Activated CD4-positive, alpha-beta T cell treated with anti-CD3 and anti-CD28 coated beads for 24 hours (primary cell): ENCODE measurements around the gene SYT4.
"Not testable (repeated sequence)": the region's sequence is repeated elsewhere in the genome, so short reads cannot be mapped to it uniquely, and the experiment has no call there.

Experiments used
- DNase-seq, 2 donors: peaks; one replicate each; pipeline ENCODE4 v3.0.0-alpha.2; 2020; ENCODE audit warnings: low read depth in 2 of 2

SYT4 gene, protein sequence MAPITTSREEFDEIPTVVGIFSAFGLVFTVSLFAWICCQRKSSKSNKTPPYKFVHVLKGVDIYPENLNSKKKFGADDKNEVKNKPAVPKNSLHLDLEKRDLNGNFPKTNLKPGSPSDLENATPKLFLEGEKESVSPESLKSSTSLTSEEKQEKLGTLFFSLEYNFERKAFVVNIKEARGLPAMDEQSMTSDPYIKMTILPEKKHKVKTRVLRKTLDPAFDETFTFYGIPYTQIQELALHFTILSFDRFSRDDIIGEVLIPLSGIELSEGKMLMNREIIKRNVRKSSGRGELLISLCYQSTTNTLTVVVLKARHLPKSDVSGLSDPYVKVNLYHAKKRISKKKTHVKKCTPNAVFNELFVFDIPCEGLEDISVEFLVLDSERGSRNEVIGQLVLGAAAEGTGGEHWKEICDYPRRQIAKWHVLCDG

DNA sequence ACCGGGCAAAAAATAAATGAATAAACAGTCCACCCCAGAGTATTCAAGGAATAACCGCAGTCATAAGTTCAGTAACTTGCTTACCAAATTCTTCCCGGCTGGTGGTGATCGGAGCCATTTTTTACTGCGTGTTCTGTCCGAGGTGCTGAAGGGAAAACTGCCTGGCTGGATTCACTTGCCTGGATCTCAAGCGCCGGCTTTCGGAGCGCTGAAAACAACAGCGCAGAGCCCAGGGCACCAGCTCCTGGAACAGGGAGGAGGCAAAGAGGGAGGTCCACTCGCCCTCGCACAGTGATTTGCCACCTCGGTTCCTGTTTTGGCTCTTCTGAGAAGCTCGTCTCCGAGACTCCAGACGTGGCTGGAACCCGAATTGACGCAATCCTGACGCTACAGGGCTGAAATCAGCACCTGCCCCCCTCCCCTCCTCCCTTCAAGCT lies at the start of gene SYT4:
Gene SYT4 (minus strand): TSS at position 327 of the 437 bp plus-strand sequence. CDS start 209 bp downstream, at position 118.
- DNase-seq: no peak

DNA sequence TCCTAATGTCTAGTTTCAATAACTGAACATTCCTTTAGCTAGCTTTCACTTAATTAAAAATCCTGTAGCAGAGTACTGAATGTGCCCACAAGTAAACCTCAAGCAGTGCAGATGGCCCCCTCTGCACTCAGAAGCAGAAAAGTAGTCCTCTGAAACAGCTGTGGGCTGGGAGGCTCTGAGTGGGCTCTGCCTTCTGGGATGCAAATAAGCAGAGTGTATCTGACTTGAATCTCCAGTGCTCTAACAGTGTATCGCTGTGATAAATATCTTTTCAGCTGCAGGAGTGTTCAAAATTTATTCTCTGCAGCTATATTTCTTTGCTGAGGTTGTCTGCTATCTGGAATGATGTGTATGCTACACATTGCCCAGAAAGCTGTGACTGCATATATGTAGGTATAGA lies 44.8 kb upstream of the SYT4 start:
- no peak for DNase-seq

DNA sequence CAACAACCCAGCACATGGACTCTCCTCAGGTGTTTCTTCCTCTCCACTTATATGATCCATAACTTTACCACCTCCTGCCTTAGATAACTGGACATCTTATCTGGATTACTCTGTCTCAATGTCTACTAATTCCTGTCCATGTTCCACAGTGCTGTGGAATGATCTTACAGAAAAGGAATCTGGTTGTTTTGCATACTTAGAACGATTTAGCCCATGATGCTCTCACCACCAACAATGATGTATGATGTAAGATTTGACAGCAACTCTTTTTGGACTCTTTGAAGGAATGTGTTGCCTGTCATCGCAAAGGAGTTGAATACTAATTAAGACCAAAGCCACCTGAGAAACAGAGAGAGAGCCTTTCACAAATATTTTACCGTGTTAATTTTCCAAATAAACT lies 37.7 kb upstream of the SYT4 start:
- no peak for DNase-seq

DNA sequence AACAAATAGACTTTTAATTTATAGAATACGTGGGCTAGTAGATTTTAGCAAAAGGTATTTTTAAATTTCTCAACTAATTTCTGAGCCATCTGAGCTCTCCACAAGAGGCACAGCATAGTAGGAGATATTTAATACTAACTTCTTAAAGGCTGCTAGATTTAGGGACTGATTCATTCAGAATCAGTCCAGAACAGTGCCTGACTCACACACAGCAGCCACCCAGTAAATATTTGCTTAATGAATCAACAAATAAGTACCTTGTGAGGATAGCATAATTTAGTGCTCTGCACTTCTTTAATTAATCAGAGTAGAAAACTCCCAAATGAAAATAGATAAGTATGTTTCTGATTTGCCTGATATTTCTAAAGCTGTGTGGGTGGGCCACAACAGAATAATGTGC lies 35.6 kb upstream of the SYT4 start:
- no peak for DNase-seq

DNA sequence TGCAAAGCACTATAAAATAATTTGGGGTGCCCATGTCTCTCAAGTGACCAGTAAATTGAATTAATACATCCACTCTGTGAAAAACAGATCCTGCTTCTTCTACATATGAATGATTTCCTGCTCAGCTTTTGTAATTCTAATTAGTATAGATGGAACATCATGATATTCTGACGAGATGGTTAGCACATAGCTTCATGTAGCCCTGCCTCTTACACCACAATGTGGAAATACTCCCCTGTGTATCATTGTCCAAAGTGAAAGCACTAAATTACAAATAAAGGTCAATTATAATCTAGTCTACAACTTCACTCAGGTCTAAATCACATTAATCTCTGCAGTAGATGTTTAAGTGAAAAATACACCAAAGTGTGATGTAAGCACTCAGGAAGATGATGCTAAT lies 32.9 kb upstream of the SYT4 start:
- no peak for DNase-seq

DNA sequence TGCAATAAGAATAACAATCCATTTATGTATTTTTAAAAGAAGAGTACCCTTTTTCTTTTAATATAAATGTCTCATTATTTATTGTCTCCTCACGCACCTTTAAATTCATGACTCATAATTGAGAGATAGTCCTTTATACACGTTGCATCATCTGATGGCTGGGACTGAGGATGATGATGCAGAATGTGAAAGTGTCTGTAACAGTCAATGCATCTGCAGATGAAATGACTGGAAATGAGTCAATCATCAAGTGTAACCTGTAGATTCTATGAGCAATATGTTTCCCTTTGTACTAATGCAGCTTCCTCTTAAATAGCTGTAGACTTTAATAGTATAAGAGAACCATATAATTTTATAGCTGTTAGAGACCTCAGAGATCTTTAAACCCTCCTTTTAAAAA lies 26.1 kb upstream of the SYT4 start:
- no peak for DNase-seq

DNA sequence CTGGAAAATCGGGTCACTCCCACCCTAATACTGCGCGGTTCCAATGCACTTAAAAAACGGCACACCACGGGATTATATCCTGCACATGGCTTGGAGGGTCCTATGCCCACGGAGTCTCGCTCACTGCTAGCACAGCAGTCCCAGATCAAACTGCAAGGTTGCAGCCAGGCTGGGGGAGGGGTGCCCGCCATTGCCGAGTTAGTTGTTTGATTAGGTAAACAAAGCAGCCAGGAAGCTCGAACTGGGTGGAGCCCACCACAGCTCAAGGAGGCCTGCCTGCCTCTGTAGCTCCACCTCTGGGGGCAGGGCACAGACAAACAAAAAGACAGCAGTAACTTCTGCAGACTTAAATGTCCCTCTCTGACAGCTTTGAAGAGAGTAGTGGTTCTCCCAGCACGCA lies 8.9 kb upstream of the SYT4 start:
- not testable (repeated sequence) for DNase-seq

DNA sequence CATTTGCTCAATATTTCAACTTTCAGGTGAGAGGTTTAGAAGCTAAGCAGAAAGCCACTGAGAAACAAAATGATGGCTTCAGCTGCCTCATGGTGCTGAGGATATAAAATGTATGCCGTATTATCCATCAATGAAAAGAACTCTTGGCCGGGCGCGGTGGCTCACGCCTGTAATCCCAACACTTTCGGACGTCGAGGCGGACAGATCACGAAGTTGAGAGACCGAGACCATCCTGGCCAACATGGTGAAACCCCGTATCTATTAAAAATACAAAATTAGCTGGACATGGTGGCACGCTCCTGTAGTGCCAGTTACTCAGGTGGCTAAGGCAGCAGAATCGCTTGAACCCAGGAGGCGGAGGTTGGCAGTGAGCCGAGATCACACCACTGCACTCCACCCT lies 6.0 kb upstream of the SYT4 start:
- no peak for DNase-seq

DNA sequence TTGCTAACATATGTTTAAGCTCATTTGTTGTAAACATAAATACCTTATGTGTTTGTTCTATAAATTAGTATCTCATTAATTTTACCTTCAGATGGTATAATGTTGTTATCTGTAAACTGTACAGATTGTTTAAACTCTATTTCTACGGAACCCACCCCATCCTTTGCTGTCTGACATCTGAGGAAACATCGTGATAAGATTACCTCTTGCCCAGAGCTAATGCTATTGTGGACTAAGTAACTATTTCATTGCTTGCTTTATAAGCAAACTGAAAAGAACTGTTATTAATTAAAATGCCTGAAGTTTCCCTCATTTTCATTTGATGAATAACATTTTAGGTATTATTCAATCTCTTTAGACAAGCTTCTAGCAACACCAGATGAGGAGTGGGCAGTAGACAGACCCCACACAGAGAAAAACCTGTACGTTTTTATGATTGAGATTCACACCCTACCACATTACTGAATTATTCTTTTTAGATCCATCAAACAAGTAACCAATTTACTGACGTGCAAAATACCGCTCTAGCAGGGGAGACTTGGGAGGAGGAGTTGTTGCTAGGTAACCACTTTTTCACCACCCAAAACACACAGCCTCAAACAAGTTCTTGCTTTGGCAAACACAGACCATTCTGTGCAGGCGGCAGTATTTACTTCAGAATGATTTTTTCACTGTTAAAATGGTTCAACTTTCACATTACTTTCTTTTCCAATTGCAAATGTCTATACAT lies 1.9 kb upstream of the SYT4 start:
- DNase-seq: no peak

DNA sequence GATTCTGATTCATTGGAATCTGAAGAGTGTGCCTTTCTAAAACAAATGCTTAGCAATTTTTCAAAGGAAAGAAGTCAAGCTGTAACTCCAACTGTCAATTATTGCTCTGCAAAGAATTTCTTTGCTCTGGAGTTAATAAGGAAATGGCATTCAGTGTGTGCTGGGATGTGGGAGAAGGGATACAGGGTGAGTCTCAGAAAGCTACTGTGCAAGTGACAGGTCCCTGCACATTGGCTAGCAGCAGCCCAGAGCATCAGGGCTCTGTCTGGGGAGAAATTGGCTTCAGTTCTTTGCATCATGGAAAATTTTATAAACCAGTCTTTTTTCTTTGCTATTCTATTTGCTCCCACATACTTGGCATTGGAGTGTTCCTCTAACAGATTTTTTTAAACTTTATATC lies 1.1 kb upstream of the SYT4 start:
- no peak for DNase-seq

DNA sequence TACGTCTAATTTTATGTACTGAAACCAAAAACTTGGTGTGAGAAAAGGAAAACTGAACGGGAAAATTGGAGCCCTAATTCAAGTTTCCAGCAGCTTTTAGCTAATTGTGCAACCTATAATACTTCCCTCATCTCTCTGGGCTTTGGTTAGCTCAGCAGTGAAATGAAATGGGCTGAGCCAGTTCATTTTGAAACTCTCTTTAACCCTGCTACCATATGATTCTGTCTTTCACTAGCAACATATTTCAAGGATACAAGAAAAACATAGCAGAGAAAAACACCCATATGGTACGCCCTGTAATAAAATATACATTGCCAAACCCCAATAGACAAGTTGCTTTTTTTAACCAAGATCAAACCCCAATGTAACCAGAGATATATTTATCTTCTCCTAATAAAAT lies 799 bp downstream of the SYT4 start:
- DNase-seq: no peak

DNA sequence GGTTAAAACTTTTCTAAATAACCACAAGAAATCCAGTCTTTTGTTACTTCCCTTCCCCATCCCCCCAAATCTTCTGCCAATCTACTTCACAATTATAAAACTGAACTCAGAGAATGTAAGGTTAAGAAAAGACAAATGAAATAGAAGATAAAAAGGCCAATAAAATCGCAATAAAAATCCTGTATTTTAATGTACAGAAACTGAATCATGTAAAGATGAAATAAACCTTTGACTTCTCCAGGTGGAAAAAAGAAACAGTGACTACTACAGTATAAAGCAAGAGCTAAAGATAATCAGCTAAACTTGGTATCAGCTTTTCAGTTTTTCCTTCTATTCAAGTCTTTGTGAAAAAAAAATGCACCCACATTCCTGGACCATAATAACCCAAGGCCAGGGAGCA lies 1.7 kb downstream of the SYT4 start:
- DNase-seq: no peak

DNA sequence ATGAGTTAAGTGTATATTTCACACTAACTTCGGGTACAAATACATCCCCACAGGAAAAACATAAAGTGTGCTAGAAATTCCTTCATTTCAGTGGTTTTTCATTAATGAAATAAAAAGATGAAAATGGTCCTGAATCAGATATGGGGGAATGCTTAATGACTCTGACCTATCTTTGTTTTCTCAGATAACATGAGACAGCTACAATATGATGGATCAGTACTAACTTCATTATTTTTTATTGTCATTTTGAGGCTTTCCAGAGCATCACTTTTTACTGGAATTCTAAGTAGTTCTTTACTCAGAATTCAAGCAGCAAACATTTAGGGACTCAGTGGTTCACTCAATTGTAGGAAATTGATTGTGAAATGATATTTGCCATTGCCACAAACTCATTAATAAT lies 2.8 kb downstream of the SYT4 start:
- DNase-seq: no peak

DNA sequence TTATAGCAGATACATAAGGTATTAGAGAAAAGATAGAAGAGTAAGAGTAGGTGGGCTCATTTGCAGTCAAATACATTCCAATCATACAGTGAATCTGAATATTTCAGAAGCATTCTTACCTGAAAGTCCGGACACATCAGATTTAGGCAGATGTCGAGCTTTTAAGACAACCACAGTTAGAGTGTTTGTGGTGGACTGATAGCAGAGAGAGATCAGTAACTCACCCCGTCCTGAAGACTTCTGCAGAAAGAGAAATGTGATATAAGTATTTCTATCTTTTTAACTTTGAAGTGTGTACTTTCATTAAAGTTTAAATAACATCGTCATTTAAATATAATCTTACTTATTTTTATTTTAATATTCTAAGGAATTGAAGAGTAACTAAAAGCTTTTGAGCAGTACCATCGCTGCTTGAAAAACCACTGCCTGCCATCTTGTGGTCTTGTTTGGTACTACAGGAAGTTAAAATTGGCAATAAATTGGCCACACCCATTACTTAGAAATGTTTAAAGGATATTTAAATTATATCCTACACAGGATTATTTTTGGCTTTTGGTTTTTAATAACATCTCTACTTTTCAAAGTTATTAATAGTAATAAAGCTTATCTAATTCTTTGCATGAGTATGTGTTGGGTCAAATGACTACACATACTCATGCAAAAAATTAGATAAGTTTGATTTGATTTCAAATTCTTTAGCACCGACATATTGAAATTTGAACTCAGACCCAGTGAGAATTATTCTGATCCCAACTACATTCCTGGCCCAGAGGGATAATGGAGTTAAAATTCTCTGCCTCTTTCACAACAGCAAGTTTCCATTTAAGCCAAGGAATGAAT lies 5.5 kb downstream of the SYT4 start:
- DNase-seq: peak in 1 of 2 donors; percentile 8

DNA sequence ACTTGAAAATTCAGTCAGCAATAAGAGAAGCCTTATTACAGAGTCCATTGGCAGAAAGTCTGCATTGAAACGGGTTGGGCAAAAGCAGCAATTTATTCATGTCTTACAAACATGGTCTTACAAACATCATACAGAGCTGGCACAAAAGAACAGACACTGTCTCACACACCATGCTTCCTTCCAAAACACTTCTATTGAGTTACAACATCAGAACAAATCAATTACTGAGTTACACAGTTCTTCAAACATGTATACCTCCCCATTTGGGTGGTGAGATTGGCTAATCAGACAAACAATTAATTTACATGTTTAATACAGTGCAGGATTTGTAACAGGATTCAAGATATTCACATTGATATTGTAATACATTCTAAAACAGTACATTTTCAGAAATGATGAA lies 9.5 kb downstream of the SYT4 start:
- no peak for DNase-seq

DNA sequence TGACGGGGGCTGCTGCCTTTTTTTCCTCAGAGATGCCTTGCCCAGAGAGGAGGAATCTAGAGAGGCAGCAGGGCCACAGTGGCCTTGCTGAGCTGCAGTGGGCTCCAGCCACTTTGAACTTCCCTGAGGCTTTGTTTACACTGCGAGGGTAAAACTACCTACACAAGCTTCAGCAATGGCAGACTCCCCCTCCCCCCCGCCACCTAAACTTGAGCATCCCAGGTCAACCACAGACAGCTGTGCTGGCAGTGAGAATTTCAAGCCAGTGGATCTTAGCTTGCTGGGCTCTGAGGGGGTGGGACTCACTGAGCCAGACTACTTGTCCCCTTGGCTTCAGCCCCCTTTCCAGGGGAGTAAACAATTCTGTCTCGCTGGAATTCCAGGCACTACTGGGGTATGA lies 11.8 kb downstream of the SYT4 start:
- no peak for DNase-seq

DNA sequence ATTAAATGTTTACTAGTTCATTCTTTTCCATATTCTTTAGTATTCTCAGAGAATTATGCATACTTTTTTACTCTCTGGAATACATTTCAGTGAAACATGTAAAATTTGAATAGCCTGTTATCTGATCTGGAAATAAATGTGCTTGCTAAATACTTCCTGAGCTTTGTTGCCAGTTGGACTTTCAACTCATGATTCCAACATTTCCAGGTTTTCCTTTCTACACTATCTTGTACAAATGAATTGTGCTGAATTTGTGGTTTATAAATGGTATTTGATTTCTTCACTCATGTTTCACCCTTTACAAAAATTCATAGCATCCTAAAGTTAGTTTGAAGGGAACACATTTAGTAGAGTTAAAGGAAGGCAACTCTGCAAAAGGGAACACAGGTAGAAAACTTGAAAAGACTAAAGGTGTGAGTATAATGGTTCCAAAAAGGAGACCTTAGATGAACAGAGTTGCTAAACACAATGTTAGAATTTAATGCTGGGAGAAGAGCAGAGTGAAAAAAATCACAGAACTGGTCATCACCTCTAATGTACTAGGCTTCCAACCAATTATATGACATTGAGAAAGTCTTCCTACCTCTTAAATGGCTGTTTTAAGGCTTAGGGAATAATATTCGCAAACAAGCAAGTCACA lies 28.6 kb downstream of the SYT4 start:
- DNase-seq: no peak

DNA sequence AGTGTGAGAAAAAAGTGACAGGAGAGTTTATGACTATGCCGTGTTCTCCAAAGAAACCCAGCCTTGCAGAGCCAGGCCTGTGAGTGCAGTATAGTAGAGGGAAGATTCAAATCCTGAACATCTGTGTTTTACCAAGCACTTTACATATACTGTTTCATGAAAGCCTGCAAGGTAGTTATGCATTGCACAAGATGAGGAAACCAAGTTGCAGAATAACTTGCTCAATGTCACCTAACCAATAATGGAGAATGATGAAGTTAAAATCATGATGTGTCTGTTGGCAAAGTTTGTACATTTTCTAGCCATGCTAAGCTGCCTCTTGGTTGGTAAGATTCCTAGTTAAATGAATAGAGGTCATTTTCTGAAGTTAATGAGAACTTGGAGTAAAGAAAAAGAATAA lies 29.3 kb downstream of the SYT4 start:
- DNase-seq: no peak

DNA sequence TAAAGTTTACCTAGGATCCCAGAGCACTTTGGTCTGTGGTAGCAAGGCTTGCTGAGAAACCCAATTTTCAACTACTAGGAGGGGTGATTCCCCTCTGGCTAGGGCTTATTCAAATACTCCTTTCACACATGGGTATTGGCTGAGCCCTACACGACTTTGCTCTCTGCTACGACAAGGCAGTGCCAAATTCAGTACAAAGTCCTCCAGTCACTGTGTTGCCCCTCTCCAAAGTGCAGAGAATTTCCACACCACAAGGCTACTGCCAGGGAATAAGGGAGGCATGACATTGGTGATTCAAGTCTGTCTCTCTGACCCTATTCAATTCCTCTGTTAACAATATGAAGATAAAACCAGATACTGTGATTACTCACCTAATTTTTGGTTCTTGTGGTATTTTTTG lies 38.9 kb downstream of the SYT4 start:
- DNase-seq: no peak

DNA sequence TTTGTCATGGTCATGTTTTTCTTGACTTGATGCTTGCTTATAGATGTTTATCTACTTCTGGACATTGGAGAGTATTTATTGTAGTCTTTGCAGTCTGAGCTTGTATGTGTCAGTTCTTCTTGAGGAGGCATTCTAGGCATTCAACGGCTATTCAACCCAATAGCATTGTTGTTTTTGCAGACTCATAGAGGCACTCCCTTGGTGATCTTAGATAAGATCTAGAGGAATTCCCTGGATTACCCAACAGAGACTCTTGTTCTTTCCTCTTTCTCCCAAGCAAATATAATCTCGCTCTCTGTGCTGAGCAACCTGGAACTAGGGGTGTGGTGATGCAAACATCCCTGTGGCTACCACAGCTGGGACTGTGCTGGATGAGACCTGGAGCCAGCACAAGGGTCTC lies 40.4 kb downstream of the SYT4 start:
- DNase-seq: no peak

DNA sequence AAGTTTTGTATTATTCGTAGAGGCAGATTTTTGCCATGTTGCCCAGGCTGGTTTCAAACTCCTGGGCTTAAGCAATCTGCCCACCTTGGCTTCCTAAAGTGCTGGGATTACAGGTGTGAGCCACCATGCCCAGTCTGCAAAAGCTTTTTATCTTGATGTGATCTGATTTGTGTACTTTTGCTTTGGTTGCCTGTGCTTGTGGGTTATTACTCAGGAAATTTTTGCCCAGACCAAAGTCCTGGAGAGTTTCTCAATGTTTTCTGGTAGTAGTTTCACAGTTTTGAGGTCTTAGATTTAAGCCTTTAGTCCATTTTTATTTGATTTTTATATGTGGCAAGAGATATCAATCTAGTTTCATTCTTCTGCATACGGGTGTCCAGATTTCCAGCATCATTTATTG lies 42.4 kb downstream of the SYT4 start:
- DNase-seq: no peak

DNA sequence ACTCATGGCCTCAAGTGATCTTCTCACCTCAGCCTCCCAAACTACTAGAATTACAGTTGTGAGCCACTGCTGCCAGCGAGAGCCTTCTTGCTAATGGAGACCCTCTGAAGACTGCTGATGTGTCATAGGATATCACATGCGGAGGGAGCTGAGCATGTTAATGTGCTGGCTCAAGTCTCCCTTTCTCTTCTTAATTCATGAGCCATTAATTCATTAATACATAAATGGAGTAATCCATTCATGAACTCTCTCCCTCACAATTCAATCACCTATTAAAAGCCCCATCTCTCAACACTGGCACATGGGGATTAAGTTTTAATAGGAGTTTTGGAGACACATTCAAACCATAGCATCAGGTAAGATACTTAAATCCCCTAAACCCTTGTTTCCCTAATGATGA lies 54.8 kb downstream of the SYT4 start:
- DNase-seq: no peak
